Brain microvascular endothelial cell (primary cell): ENCODE measurements around the gene CTTN.
A peak's percentile ranks its signal among the peaks of the same experiment; 100 is the strongest.

Experiments used
- DNase-seq: peaks from one replicate; pipeline ENCODE4 v3.0.0-alpha.2; 2020
- H3K27ac ChIP-seq: fragments of 250-450 bp; sonication (Bioruptor Pico); 2 replicates; pipeline ENCODE4 v1.5.1; 2020; ENCODE audit warnings: mild to moderate bottlenecking, moderate library complexity
- H3K27me3 ChIP-seq: fragments of 250-450 bp; sonication (Bioruptor Pico); replicated peaks from 2 replicates; pipeline ENCODE4 v1.5.1; 2020; ENCODE audit warnings: mild to moderate bottlenecking
- H3K36me3 ChIP-seq: fragments of 250-450 bp; sonication (Bioruptor Pico); replicated peaks from 2 replicates; pipeline ENCODE4 v1.5.1; 2020; ENCODE audit warnings: mild to moderate bottlenecking
- H3K4me3 ChIP-seq: 2 replicates; pipeline ENCODE4 v1.5.1; 2011; ENCODE audit warnings: low read depth, mild to moderate bottlenecking, control low read depth, low read length, moderate library complexity
- CTCF ChIP-seq: IDR thresholded peaks from 2 replicates; pipeline ENCODE4 v1.5.1; 2011; ENCODE audit warnings: low read depth, mild to moderate bottlenecking, moderate library complexity, low read length, control low read depth, inconsistent platforms; ENCODE audit errors: missing control alignments
- in situ Hi-C: cut with HindIII; loops from 2 replicates; pipeline ENCODE4 v1.10.0; 2017; ENCODE audit warnings: low sequenced_read_pairs, low pct_ligation_motif_present

CTTN gene

GRCh38 chr11:70397983-70398833 lies at the start of gene CTTN:
CTTN (plus strand) TSS chr11:70398529; CDS start chr11:70407298, 8,769 bp downstream.
- peak; percentile 68 for DNase-seq

DNA sequence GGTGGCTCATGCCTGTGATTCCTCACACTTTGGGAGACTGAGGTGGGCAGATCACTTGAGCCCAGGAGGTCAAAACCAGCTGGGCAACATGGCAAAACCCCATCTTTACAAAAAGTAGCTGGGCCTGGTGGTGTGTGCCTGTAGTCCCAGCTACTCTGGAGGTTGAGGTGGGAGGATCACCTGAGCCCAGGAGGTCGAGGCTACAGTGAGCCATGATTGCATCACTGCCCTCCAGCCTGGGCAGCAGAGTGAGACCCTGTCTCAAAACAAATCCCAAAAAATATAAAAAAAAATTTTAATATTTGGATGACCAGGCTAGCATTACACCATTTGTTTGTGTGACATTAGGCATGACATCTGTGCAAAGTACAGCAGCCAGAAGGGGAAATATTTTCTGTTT lies 49.7 kb upstream of the CTTN start:
- Histone ChIP-seq H3K27me3 (no peaks in the 10 kb centered on the region), H3K27ac (no peak overlapping the region), H3K36me3 (peaks cover 37% of the 10 kb centered on the region), H3K4me3 (no peak overlapping the region)
- in situ Hi-C loops, result no loop called here
- no peak for DNase-seq
- no peak for TF ChIP-seq CTCF

More at GRCh38 chr11:70397983-70398833, at the start of gene CTTN:
- Histone ChIP-seq H3K27ac (peak within 1 kb of the TSS; percentile 91), H3K4me3 (peak within 1 kb of the TSS; percentile 77), H3K27me3 (no peaks in the 10 kb centered on the region), H3K36me3 (peaks cover 7% of the 10 kb centered on the region)
- TF ChIP-seq CTCF, result no peak
- in situ Hi-C loops, result no loop called here

- TF ChIP-seq CTCF, result no peak
- H3K27me3 ChIP-seq, result no peaks in the 10 kb centered on the region
- in situ Hi-C loops, result no loop called here
- DNase-seq, result no peak
- peaks cover 43% of the 10 kb centered on the region for H3K36me3 ChIP-seq
- H3K4me3 ChIP-seq, result no peak overlapping the region
- H3K27ac ChIP-seq, result no peak overlapping the region
These were observed 46.7 kb upstream of the CTTN start for GRCh38 chr11:70351646-70352045.

DNA sequence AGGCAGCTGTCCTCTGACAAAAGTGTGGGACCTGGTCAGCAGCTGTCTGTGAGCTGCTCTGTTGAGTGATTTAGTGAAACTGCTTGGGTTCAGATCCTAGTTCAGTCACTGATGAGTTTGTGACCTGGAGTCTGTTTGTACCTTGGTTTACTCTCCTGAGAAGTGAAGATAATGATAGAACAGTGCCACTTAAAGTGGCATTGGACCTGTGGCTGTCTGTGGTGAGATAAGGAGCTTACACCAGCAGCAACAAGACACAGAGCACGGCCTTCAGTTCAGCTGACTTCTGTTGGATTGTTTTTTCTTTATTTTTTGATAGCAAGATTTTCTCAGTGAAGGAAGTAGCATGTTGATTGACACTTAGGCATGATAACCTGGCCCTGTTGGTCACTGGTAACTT lies 46.2 kb upstream of the CTTN start:
- H3K4me3 ChIP-seq, result no peak overlapping the region
- no peak for DNase-seq
- in situ Hi-C loops, result no loop called here
- H3K27ac ChIP-seq, result no peak overlapping the region
- no peak for TF ChIP-seq CTCF
- H3K27me3 ChIP-seq, result no peaks in the 10 kb centered on the region
- peaks cover 47% of the 10 kb centered on the region for H3K36me3 ChIP-seq

- no peak for TF ChIP-seq CTCF
- DNase-seq, result no peak
- in situ Hi-C loops, result no loop called here
- Histone ChIP-seq H3K4me3 (no peak overlapping the region), H3K27ac (no peak overlapping the region), H3K27me3 (no peaks in the 10 kb centered on the region), H3K36me3 (peaks cover 47% of the 10 kb centered on the region)
These were observed 45.7 kb upstream of the CTTN start for GRCh38 chr11:70352601-70353000.

GRCh38 chr11:70353329-70353728 lies 45.0 kb upstream of the CTTN start:
- DNase-seq, result no peak

More at GRCh38 chr11:70353329-70353728, 45.0 kb upstream of the CTTN start:
- Histone ChIP-seq H3K27ac (no peak overlapping the region), H3K4me3 (no peak overlapping the region), H3K27me3 (no peaks in the 10 kb centered on the region), H3K36me3 (peaks cover 49% of the 10 kb centered on the region)
- in situ Hi-C loops, result no loop called here
- TF ChIP-seq CTCF, result no peak
